Measurements from ENCODE around the gene CD72.
A peak's percentile ranks its signal among the peaks of the same experiment; 100 is the strongest.

The CD72 gene

DNA sequence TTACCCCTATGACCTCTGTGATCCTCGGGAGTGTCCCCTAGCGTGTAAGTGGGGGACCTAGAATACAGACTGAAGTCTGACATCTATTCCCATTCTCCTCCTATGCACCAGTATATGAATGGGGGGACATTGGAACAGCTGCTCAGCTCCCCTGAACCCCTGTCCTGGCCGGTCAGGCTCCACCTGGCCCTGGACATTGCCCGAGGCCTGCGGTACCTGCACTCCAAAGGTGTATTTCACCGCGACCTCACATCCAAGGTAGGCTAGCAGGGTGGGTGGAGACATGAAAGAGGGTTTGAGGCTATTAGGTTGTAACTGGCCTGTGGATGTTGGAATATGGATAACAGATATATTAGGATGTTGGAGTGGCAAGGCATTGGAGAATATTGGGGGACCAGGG lies 11.5 kb downstream of the CD72 start:
- ChIA-PET CTCF (interaction anchor here (0.6 to 1.2 kb wide), 2 partner anchors 9 to 10 kb away, joined by 3 to 6 read pairs; no protein-coding TSS in a partner anchor), POLR2A (no interaction called here)
- H3K36me3 ChIP-seq (ENCODE audit: control insufficient read depth in 2 of 2, insufficient read depth in 1 of 2, low read length in 2 of 2) = peaks cover 0 to 41% of the 10 kb centered on the region in 2 experiments; a peak in 1 of 3 replicates
- no peaks in the 10 kb centered on the region for H3K4me1 ChIP-seq (ENCODE audit: control insufficient read depth, insufficient read depth, low read length)
- no peak overlapping the region for H3K4me3 ChIP-seq (ENCODE audit: low read depth, low read length)
- no peak overlapping the region for H3K27ac ChIP-seq (ENCODE audit: extremely low read depth, low read depth, low read length)
- TF ChIP-seq ZNF341 (tag by site-specific recombination; IDR thresholded peaks at IDR 0.05; ENCODE audit: low read depth) (peak; percentile 47), ZNF76 (tag by site-specific recombination; IDR thresholded peaks at IDR 0.05; ENCODE audit: borderline replicate concordance, low read depth) (no peak)
- H3K9me3 ChIP-seq (ENCODE audit: control insufficient read depth, insufficient read depth, low read depth, low read length) = no peaks in the 10 kb centered on the region

DNA sequence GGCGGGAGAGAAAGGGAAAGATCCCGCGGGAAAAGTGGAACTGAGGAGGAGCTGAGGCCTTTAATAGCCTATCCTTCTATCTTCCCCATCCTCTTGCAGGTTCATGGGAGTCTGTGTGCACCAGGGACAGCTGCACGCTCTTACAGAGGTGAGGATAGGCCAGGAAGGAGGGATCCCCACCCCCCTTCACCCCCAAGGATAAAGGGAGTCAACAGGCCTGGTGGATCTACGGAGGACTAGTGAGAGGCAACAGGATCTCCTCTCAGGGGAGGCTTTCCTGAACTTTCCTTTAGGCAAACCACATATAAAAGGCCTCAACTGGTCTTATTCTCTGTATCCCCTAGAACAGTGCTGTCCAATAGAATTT lies 12.1 kb downstream of the CD72 start:
- no peaks in the 10 kb centered on the region for H3K9me3 ChIP-seq (ENCODE audit: control insufficient read depth, insufficient read depth, low read depth, low read length)
- TF ChIP-seq PRDM1 (tag by site-specific recombination; IDR thresholded peaks at IDR 0.05) = peak; percentile 47; the same call in 1 of the 2 replicates
- 0 out of 2 replicates have a peak, but pooled peaks have one; percentile 6 for TF ChIP-seq ZBTB8A (tag by site-specific recombination; IDR thresholded peaks at IDR 0.05)
- no peak for TF ChIP-seq GLI2 (tag by site-specific recombination; IDR thresholded peaks at IDR 0.05; ENCODE audit: borderline replicate concordance, low read depth)
- peak; percentile 37; the same call in 1 of the 2 replicates for TF ChIP-seq ZNF366 (tag by site-specific recombination; conservative IDR thresholded peaks at IDR 0.05)
- TF ChIP-seq ZBTB20 (tag by site-specific recombination; IDR thresholded peaks at IDR 0.05) = peak; percentile 42; the same call in 1 of the 2 replicates
- TF ChIP-seq, protein P1, sequence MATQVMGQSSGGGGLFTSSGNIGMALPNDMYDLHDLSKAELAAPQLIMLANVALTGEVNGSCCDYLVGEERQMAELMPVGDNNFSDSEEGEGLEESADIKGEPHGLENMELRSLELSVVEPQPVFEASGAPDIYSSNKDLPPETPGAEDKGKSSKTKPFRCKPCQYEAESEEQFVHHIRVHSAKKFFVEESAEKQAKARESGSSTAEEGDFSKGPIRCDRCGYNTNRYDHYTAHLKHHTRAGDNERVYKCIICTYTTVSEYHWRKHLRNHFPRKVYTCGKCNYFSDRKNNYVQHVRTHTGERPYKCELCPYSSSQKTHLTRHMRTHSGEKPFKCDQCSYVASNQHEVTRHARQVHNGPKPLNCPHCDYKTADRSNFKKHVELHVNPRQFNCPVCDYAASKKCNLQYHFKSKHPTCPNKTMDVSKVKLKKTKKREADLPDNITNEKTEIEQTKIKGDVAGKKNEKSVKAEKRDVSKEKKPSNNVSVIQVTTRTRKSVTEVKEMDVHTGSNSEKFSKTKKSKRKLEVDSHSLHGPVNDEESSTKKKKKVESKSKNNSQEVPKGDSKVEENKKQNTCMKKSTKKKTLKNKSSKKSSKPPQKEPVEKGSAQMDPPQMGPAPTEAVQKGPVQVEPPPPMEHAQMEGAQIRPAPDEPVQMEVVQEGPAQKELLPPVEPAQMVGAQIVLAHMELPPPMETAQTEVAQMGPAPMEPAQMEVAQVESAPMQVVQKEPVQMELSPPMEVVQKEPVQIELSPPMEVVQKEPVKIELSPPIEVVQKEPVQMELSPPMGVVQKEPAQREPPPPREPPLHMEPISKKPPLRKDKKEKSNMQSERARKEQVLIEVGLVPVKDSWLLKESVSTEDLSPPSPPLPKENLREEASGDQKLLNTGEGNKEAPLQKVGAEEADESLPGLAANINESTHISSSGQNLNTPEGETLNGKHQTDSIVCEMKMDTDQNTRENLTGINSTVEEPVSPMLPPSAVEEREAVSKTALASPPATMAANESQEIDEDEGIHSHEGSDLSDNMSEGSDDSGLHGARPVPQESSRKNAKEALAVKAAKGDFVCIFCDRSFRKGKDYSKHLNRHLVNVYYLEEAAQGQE (tag by site-specific recombination; IDR thresholded peaks at IDR 0.05) = 0 out of 2 replicates have a peak, but pooled peaks have one; percentile 17
- TF ChIP-seq SCRT2 (tag by site-specific recombination; IDR thresholded peaks at IDR 0.05) = peak; percentile 12; the same call in 1 of the 2 replicates
- TF ChIP-seq, protein P2, sequence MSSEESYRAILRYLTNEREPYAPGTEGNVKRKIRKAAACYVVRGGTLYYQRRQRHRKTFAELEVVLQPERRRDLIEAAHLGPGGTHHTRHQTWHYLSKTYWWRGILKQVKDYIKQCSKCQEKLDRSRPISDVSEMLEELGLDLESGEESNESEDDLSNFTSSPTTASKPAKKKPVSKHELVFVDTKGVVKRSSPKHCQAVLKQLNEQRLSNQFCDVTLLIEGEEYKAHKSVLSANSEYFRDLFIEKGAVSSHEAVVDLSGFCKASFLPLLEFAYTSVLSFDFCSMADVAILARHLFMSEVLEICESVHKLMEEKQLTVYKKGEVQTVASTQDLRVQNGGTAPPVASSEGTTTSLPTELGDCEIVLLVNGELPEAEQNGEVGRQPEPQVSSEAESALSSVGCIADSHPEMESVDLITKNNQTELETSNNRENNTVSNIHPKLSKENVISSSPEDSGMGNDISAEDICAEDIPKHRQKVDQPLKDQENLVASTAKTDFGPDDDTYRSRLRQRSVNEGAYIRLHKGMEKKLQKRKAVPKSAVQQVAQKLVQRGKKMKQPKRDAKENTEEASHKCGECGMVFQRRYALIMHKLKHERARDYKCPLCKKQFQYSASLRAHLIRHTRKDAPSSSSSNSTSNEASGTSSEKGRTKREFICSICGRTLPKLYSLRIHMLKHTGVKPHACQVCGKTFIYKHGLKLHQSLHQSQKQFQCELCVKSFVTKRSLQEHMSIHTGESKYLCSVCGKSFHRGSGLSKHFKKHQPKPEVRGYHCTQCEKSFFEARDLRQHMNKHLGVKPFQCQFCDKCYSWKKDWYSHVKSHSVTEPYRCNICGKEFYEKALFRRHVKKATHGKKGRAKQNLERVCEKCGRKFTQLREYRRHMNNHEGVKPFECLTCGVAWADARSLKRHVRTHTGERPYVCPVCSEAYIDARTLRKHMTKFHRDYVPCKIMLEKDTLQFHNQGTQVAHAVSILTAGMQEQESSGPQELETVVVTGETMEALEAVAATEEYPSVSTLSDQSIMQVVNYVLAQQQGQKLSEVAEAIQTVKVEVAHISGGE (tag by site-specific recombination; conservative IDR thresholded peaks at IDR 0.05; ENCODE audit: low read depth) = no peak
- 0 out of 2 replicates have a peak, but pooled peaks have one; percentile 29 for TF ChIP-seq ZNF394 (tag by site-specific recombination; IDR thresholded peaks at IDR 0.05; ENCODE audit: borderline replicate concordance)
- TF ChIP-seq, protein P3, sequence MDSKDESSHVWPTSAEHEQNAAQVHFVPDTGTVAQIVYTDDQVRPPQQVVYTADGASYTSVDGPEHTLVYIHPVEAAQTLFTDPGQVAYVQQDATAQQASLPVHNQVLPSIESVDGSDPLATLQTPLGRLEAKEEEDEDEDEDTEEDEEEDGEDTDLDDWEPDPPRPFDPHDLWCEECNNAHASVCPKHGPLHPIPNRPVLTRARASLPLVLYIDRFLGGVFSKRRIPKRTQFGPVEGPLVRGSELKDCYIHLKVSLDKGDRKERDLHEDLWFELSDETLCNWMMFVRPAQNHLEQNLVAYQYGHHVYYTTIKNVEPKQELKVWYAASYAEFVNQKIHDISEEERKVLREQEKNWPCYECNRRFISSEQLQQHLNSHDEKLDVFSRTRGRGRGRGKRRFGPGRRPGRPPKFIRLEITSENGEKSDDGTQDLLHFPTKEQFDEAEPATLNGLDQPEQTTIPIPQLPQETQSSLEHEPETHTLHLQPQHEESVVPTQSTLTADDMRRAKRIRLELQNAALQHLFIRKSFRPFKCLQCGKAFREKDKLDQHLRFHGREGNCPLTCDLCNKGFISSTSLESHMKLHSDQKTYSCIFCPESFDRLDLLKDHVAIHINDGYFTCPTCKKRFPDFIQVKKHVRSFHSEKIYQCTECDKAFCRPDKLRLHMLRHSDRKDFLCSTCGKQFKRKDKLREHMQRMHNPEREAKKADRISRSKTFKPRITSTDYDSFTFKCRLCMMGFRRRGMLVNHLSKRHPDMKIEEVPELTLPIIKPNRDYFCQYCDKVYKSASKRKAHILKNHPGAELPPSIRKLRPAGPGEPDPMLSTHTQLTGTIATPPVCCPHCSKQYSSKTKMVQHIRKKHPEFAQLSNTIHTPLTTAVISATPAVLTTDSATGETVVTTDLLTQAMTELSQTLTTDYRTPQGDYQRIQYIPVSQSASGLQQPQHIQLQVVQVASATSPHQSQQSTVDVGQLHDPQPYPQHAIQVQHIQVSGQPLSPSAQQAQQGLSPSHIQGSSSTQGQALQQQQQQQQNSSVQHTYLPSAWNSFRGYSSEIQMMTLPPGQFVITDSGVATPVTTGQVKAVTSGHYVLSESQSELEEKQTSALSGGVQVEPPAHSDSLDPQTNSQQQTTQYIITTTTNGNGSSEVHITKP (tag by site-specific recombination; IDR thresholded peaks at IDR 0.05) = 0 out of 2 replicates have a peak, but pooled peaks have one; percentile 6
- ChIA-PET CTCF (interaction anchor here (0.6 to 1.2 kb wide), 2 partner anchors 9 to 11 kb away, joined by 3 to 6 read pairs; no protein-coding TSS in a partner anchor), POLR2A (interaction anchor here (0.5 to 0.6 kb wide), 2 partner anchors 23 to 151 kb away, joined by 3 to 4 read pairs; no protein-coding TSS in a partner anchor)
- H3K36me3 ChIP-seq (ENCODE audit: control insufficient read depth in 2 of 2, insufficient read depth in 1 of 2, low read length in 2 of 2) = peaks cover 0 to 41% of the 10 kb centered on the region in 2 experiments; a peak in 1 of 3 replicates
- H3K4me1 ChIP-seq (ENCODE audit: control insufficient read depth, insufficient read depth, low read length) = no peaks in the 10 kb centered on the region
- peak overlapping the region; percentile 54 for H3K4me3 ChIP-seq (ENCODE audit: low read depth, low read length)
- peak overlapping the region; percentile 85; the same call in 1 of the 2 replicates for H3K27ac ChIP-seq (ENCODE audit: extremely low read depth, low read depth, low read length)

All from HEK293 (cell line).